Lower lobe of right lung (tissue), 2 donors: ENCODE results near the gene ABCD1. TPM values are rescaled to one million over a fixed set of nuclear protein-coding genes. Genes with fewer than 3 reads are reported as not detected.
"Not testable (repeated sequence)": the region's sequence is repeated elsewhere in the genome, so short reads cannot be mapped to it uniquely, and the experiment has no call there.

Experiments used
- ATAC-seq, 2 donors: fragments of 200-7000 bp; cut with Tn5 transposase; one replicate each; pipeline ENCODE4 v1.9.1; 2020 to 2022; ENCODE audit warnings: mild to moderate bottlenecking in 2 of 2, moderate library complexity in 2 of 2
- DNase-seq: peaks from one replicate; pipeline ENCODE4 v3.0.0-alpha.2; 2020
- H3K27ac ChIP-seq: fragments of 200-600 bp; one replicate; pipeline ENCODE4 v1.8.0; 2022
- H3K27me3 ChIP-seq: fragments of 200-600 bp; one replicate; pipeline ENCODE4 v1.8.0; 2022; ENCODE audit warnings: low read depth
- H3K36me3 ChIP-seq: fragments of 200-600 bp; one replicate; pipeline ENCODE4 v1.8.0; 2022; ENCODE audit warnings: mild to moderate bottlenecking
- H3K4me1 ChIP-seq: fragments of 200-600 bp; one replicate; pipeline ENCODE4 v1.8.0; 2022
- H3K4me3 ChIP-seq: fragments of 200-600 bp; one replicate; pipeline ENCODE4 v1.8.0; 2022; ENCODE audit warnings: mild to moderate bottlenecking
- H3K9me3 ChIP-seq: fragments of 200-600 bp; one replicate; pipeline ENCODE4 v1.8.0; 2022
- intact Hi-C: fragments of 100-400 bp; cut with DNase I; formaldehyde crosslinking; loops from one replicate; pipeline ENCODE4 v1.11.0; 2022
- total RNA-seq: library from RNA; stranded (reverse); fragmentation: NEBNext Ultra II Directional; extraction: Animal tissue kit (Norgen Biotek cat#: 25700); gene quantifications from one replicate; pipeline ENCODE4 v1.2.1, GENCODE V29; 2021
- TF ChIP-seq, protein P1 (sequence below): fragments of 200-600 bp; IDR thresholded peaks from one replicate; pipeline ENCODE4 v1.8.0; 2022; ENCODE audit warnings: antibody characterized with exemption, mild to moderate bottlenecking
- donor health status: DM: no; HTN: yes; CAD: no; lungs with severe emphysema.

Gene ABCD1
- total RNA-seq, 1 donor from 2014 or later, result 14.5 TPM

DNA sequence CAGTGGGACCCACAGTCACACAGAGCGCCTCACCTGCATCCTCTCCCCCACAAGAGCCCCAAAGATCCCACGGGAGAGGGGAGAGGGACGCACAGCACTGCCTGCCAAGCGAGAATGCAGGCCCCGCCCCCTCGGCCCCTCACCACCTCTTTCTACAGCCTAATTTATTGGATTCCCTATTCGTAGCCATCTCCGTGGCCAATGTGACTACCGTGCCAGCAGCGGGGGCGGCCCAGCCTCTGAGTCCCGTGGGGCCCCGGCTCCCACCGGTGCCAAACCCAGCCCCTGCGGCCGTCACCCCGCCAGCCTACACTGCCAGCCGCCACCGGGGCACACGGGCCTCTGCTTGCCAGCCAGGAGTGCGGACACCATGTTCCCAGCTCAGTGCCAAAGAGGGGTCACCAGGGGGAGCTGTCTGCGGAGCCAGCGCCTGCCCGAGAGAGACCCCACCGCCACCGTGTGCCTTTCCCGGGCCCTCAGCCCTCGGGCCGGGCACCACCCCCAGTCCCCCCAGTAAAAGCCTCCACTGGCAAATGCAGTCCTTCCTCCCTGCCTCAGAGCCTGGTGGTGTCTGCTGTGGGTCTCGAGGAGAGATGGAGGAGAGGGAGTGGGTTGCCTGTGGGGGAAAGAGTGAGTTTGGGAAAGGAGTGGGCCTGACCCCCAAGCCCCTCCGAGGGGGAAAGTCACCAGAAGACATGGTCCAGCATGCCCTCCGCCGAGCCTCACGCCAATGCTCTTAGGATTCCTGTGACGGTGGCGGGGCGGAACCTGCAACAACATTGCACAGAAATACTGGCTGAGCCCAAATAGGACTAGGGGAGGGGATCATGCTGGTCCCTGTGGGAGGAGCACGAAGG, 19.8 kb downstream of the ABCD1 start:
- H3K27me3 ChIP-seq, result no peaks in the 10 kb centered on the region
- H3K27ac ChIP-seq, result peak overlapping the region; percentile 24
- peak overlapping the region; percentile 21 for H3K4me3 ChIP-seq
- no peaks in the 10 kb centered on the region for H3K36me3 ChIP-seq
- ATAC-seq (no peak), DNase-seq (no peak)
- TF ChIP-seq, protein P1, sequence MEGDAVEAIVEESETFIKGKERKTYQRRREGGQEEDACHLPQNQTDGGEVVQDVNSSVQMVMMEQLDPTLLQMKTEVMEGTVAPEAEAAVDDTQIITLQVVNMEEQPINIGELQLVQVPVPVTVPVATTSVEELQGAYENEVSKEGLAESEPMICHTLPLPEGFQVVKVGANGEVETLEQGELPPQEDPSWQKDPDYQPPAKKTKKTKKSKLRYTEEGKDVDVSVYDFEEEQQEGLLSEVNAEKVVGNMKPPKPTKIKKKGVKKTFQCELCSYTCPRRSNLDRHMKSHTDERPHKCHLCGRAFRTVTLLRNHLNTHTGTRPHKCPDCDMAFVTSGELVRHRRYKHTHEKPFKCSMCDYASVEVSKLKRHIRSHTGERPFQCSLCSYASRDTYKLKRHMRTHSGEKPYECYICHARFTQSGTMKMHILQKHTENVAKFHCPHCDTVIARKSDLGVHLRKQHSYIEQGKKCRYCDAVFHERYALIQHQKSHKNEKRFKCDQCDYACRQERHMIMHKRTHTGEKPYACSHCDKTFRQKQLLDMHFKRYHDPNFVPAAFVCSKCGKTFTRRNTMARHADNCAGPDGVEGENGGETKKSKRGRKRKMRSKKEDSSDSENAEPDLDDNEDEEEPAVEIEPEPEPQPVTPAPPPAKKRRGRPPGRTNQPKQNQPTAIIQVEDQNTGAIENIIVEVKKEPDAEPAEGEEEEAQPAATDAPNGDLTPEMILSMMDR, result peak; percentile 0
- H3K4me1 ChIP-seq, result peaks cover 4% of the 10 kb centered on the region
- intact Hi-C loops, result no loop called here
- no peaks in the 10 kb centered on the region for H3K9me3 ChIP-seq

DNA sequence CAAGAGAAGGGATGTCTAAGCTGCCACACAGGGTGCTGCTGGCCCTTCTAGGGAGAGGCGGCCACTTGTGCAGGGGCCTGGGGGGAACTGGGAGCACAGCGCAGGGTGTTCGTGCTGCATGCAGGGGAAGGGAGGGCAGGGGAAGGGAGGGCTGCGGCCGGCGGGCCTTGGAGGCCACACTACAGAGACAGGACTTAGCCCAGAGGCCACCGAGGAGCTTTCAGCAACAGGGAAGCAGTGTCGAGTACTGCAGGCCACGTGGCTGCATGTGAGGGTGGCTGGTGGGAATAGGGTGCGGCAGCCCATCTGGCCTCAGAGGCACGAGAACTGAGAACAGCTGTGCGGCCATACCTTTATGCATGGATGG, 20.4 kb downstream of the ABCD1 start:
- intact Hi-C loops, ATAC-seq, DNase-seq, H3K36me3 ChIP-seq, H3K27me3 ChIP-seq, H3K9me3 ChIP-seq, H3K27ac ChIP-seq, H3K4me3 ChIP-seq, H3K4me1 ChIP-seq: not testable (repeated sequence)

DNA sequence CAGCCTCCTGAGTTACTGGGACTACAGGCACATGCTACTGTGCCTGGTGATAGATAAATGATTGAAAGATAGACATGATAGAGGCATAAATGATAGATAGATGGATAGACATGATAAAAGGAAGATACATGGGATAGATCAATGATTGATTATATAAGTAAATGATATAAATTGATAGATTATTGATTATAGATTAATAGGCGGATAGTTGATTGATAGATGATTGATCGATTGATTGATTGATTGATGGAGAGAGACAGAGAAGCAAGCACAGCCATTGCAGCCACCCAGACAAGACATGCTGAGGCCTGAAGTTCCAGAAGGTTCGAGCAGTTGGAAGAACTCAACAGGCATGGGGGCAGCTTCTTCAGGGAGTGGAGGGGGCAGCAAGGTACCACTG, 21.7 kb downstream of the ABCD1 start:
- no peak for DNase-seq
- Histone ChIP-seq H3K4me3 (no peak overlapping the region), H3K9me3 (no peaks in the 10 kb centered on the region), H3K4me1 (peaks cover 4% of the 10 kb centered on the region), H3K27me3 (no peaks in the 10 kb centered on the region), H3K27ac (no peak overlapping the region), H3K36me3 (no peaks in the 10 kb centered on the region)
- TF ChIP-seq, protein P1, result no peak
- ATAC-seq, result no peak
- intact Hi-C loops, result no loop called here

DNA sequence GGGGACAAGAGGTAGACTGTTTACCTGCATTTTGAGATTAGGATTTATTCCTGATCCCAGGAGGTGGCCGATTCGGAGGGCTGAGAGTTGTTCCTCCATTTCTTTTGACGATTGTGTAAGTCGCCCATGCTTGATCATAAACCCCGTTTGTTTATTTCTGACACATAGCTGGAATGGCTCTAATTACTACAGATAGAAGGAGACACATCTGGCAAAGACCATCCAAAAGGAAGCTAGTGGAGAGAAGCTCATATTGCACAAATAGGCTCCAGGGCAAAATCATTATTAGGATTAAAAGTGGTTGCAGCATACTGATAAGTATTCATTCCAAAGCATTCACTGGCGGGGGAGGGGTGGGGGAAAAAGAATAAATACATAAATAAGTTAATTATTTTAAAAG, 22.3 kb downstream of the ABCD1 start:
- ATAC-seq, intact Hi-C loops: not testable (repeated sequence)

DNA sequence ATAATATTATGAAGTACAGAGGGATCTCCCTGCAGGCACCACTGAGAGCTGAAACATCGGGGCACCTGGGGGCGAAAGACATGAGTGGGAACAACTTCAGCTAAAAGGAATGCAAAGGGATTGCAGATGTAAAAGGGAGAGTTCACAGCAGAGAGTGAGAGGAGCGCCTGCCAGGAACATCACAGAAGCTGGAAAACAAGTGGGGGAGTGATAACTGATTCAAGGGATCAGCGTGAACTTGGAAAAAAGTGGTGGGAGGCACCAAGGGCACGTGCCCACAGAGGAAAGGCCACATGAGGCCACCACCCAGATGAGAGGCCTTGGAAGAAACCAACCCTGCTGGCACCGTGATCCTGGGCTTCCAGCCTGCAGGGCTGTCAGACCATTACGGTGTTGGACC, 24.4 kb downstream of the ABCD1 start:
- H3K4me1 ChIP-seq, intact Hi-C loops, H3K4me3 ChIP-seq, H3K9me3 ChIP-seq, ATAC-seq, H3K27me3 ChIP-seq, DNase-seq, H3K27ac ChIP-seq, H3K36me3 ChIP-seq: not testable (repeated sequence)

More for the DNA sequence above, 22.3 kb downstream of the ABCD1 start:
- H3K9me3 ChIP-seq, H3K27ac ChIP-seq, DNase-seq, H3K4me3 ChIP-seq, H3K36me3 ChIP-seq, H3K27me3 ChIP-seq, H3K4me1 ChIP-seq: not testable (repeated sequence)

DNA sequence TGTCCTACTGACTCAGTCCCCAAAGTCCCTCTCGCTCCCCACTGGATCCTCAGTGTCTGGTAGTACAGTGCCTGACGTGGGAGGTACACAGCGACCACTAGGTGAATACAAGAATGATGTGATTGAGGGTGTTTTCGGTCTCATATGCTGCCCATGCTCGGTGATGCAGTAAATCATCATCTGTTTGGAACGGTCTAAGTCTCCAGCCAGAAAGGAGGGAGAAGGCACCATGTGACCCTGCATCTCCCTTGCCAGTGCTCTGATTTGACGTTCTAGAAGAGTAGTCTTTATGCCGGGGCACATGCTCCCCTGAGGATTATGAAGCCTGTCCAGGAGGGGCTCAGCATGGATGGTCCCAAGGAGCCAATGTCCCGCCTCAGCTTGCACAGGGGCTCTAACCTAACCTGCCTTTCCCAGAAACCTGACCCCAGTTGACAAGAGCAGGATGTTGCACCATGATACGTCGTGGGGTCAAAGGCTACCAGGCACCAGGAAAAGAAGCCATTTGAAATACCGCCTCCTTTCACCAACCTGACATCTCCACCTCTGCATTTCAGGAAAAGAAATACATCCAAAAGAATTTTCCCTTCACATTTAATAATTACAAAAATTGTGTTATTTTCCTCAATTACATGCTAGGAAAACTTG, 25.6 kb downstream of the ABCD1 start:
- no peaks in the 10 kb centered on the region for H3K4me1 ChIP-seq
- intact Hi-C loops, result no loop called here
- H3K9me3 ChIP-seq, result no peaks in the 10 kb centered on the region
- H3K27ac ChIP-seq, result no peak overlapping the region
- no peak overlapping the region for H3K4me3 ChIP-seq
- DNase-seq (no peak), ATAC-seq (no peak)
- no peaks in the 10 kb centered on the region for H3K27me3 ChIP-seq
- TF ChIP-seq, protein P1, result no peak
- no peaks in the 10 kb centered on the region for H3K36me3 ChIP-seq

DNA sequence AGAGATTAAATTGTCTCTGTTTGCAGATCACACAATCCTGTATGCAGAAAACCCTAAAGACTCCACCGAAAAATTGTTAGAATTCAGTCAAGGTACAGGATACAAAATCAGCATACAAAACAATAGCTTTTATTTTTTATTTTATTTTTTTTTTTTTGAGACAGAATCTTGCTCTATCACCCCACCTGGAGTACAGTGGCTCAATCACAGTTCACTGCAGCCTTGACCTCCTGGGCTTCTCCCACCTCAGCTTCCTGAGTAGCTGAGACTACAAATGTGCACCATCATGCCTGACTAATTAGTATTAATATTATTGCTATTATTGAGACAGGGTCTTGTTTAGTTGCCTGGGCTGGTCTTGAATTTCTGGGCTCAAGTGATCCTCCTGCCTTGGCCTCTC, 30.5 kb downstream of the ABCD1 start:
- no peaks in the 10 kb centered on the region for H3K9me3 ChIP-seq
- no peaks in the 10 kb centered on the region for H3K27me3 ChIP-seq
- no peaks in the 10 kb centered on the region for H3K4me1 ChIP-seq
- ATAC-seq (no peak), DNase-seq (no peak)
- H3K36me3 ChIP-seq, result no peaks in the 10 kb centered on the region
- intact Hi-C loops, result no loop called here
- TF ChIP-seq, protein P1, result no peak
- H3K27ac ChIP-seq, result no peak overlapping the region
- H3K4me3 ChIP-seq, result no peak overlapping the region
